Transverse colon (tissue), 3 donors: ENCODE data around the gene ZDHHC19.

ENCODE experiments used
- EP300 ChIP-seq: sonication (generic); formaldehyde crosslinking; IDR thresholded peaks from one replicate; pipeline ENCODE4 v1.6.1; 2017; ENCODE audit warnings: antibody characterized with exemption, low read depth
- POLR2A ChIP-seq: fragments of 450-650 bp; IDR thresholded peaks from one replicate; pipeline ENCODE4 v1.6.1; 2016; ENCODE audit warnings: antibody characterized with exemption, mild to moderate bottlenecking, moderate library complexity
- TF ChIP-seq, protein P1 (sequence below), 5 experiments: fragments of 200-600 bp in 3 of 5; fragments of 450-650 bp in 2 of 5; sonication (generic) in 3 of 5; IDR thresholded peaks; 1 replicate in 2 of 5; 2 replicates in 3 of 5; pipeline ENCODE4 v1.5.1; 2016 to 2017; ENCODE audit warnings: antibody characterized with exemption in 5 of 5, inconsistent platforms in 3 of 5, mild to moderate bottlenecking in 2 of 5, moderate library complexity in 1 of 5

DNA sequence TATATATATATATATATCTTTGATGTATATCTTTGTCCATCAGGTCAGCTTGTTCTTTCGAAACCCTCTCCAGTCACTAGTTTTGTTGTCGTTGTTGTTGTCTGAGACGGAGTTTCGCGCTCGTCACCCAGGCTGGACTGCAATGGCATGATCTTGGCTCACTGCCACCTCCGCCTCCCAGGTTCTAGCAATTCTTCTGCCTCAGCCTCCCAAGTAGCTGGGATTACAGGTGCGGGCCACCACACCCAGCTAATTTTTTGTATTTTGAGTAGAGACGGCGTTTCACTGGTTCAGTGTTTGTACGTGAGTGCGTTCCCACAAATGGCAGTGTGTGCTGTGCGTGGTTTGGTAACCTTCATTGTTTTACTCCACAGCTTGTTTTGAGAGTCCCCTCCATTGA is 51.7 kb downstream of the ZDHHC19 start:
- TF ChIP-seq POLR2A: no peak
- TF ChIP-seq, protein P1, sequence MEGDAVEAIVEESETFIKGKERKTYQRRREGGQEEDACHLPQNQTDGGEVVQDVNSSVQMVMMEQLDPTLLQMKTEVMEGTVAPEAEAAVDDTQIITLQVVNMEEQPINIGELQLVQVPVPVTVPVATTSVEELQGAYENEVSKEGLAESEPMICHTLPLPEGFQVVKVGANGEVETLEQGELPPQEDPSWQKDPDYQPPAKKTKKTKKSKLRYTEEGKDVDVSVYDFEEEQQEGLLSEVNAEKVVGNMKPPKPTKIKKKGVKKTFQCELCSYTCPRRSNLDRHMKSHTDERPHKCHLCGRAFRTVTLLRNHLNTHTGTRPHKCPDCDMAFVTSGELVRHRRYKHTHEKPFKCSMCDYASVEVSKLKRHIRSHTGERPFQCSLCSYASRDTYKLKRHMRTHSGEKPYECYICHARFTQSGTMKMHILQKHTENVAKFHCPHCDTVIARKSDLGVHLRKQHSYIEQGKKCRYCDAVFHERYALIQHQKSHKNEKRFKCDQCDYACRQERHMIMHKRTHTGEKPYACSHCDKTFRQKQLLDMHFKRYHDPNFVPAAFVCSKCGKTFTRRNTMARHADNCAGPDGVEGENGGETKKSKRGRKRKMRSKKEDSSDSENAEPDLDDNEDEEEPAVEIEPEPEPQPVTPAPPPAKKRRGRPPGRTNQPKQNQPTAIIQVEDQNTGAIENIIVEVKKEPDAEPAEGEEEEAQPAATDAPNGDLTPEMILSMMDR (IDR thresholded peaks at IDR 0.05): no peak
- TF ChIP-seq EP300: no peak
